ENCODE data around the gene ATP10A. TPM values are rescaled to one million over a fixed set of nuclear protein-coding genes. Genes with fewer than 3 reads are reported as not detected.

Gene ATP10A
- total RNA-seq, 1 donor from 2014 or later: not detected

- DNase-seq: no peak
- no peak for TF ChIP-seq CTCF (IDR thresholded peaks at IDR 0.05; ENCODE audit: partially characterized antibody, unreplicated experiment)
- no peaks in the 10 kb centered on the region for H3K36me3 Mint-ChIP-seq (ENCODE audit: unreplicated experiment)
- no peak overlapping the region for H3K27ac Mint-ChIP-seq (ENCODE audit: unreplicated experiment)
- no peak overlapping the region for H3K4me3 Mint-ChIP-seq (ENCODE audit: unreplicated experiment)
- peaks cover 3% of the 10 kb centered on the region for H3K9me3 Mint-ChIP-seq (ENCODE audit: unreplicated experiment)
- peaks cover 8% of the 10 kb centered on the region for H3K4me1 Mint-ChIP-seq (ENCODE audit: low read depth, unreplicated experiment)
- H3K27me3 Mint-ChIP-seq (ENCODE audit: unreplicated experiment): peaks cover 3% of the 10 kb centered on the region
Measured at GRCh38 chr15:25778161-25778560, 85.0 kb downstream of the ATP10A start.

DNA sequence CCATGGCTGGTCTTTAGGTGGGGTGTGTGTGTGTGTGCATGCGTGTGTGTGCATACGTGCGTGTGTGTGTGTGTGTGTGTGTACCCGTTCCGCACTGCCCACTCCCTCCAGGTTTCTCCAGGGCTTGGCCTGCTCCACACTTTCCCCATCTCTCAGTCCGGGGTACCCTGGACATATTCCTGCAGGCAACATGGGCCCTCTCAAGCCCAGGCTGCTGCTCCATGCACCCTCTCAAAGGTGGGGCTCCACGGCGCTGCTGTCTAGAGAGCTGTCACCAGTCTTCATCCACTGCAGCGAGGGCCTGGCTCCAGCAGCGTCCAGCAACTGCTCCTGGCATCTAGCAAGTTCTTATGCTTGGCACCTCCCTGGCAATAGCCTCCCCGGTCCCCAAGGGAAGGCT, 86.1 kb downstream of the ATP10A start:
- H3K9me3 Mint-ChIP-seq (ENCODE audit: unreplicated experiment): peaks cover 3% of the 10 kb centered on the region
- H3K36me3 Mint-ChIP-seq (ENCODE audit: unreplicated experiment): no peaks in the 10 kb centered on the region
- peaks cover 3% of the 10 kb centered on the region for H3K27me3 Mint-ChIP-seq (ENCODE audit: unreplicated experiment)
- H3K4me3 Mint-ChIP-seq (ENCODE audit: unreplicated experiment): no peak overlapping the region
- TF ChIP-seq CTCF (IDR thresholded peaks at IDR 0.05; ENCODE audit: partially characterized antibody, unreplicated experiment): no peak
- no peak for DNase-seq
- H3K4me1 Mint-ChIP-seq (ENCODE audit: low read depth, unreplicated experiment): peaks cover 6% of the 10 kb centered on the region
- H3K27ac Mint-ChIP-seq (ENCODE audit: unreplicated experiment): no peak overlapping the region

DNA sequence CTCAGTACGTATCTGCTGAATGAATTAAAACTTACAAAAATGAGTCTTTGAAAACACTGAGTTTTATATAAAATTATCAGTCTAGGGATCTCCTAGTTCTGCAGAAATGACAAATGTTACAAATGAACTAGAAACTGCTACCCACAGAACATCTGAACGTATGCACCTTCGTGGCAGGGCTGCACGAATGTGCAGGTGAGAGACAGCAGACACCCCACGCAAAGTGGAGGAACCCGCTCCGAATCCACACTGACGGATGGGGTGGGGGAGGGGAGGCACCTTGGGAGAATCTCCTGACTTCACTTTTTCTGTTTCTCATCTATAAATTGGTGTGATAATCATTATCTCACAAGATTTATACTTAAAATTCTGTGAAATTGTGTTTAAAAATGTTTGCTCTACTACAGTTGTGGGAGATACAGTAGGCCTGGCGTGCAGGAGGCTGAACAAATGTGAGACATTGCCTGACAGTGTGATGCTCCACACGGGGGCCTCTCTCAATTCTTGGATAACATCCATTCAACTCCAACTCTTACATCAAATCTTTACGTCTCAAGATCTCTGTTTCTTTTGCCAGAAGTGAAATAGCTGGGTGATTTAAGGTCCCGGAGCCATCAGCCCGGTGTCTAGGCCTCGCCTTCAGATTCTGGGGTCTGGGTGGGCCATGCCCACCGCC, 86.9 kb downstream of the ATP10A start:
- peaks cover 3% of the 10 kb centered on the region for H3K27me3 Mint-ChIP-seq (ENCODE audit: unreplicated experiment)
- H3K4me3 Mint-ChIP-seq (ENCODE audit: unreplicated experiment): no peak overlapping the region

DNA sequence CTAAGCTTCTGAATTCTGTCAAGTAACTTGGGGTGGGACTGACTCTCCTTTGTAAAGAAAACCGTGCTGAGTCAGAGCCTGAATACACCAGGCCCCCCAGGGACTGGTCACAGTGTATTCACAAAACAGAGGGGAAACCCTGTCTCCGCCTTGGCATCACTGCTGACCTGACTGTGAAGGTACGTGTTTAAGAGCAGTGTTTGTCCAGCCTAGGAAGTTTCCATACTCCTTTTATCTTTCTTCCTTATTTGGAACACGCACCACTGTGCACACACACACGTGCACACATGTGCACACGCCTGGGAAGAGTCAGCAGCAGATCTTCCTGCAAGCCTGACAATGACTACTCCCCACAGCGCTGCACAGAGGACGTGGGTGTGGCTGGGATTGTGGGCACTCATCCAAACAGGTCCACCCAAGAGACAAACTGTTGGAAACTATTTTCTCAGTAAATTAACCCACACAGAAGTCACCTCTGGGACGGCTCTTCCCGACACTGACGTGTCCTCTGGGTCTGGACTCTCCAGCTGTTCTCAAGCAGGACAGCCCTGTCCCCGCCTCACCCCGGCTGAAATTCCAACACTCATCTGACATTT, 87.7 kb downstream of the ATP10A start:
- H3K27me3 Mint-ChIP-seq (ENCODE audit: unreplicated experiment): peaks cover 3% of the 10 kb centered on the region
- no peak for TF ChIP-seq CTCF (IDR thresholded peaks at IDR 0.05; ENCODE audit: partially characterized antibody, unreplicated experiment)
- H3K27ac Mint-ChIP-seq (ENCODE audit: unreplicated experiment): no peak overlapping the region
- peaks cover 3% of the 10 kb centered on the region for H3K9me3 Mint-ChIP-seq (ENCODE audit: unreplicated experiment)
- no peaks in the 10 kb centered on the region for H3K36me3 Mint-ChIP-seq (ENCODE audit: unreplicated experiment)
- H3K4me3 Mint-ChIP-seq (ENCODE audit: unreplicated experiment): no peak overlapping the region
- DNase-seq: no peak
- H3K4me1 Mint-ChIP-seq (ENCODE audit: low read depth, unreplicated experiment): peaks cover 6% of the 10 kb centered on the region

More for the DNA sequence above, 86.9 kb downstream of the ATP10A start:
- no peak overlapping the region for H3K27ac Mint-ChIP-seq (ENCODE audit: unreplicated experiment)
- no peak for TF ChIP-seq CTCF (IDR thresholded peaks at IDR 0.05; ENCODE audit: partially characterized antibody, unreplicated experiment)
- no peak for DNase-seq
- H3K4me1 Mint-ChIP-seq (ENCODE audit: low read depth, unreplicated experiment): peaks cover 6% of the 10 kb centered on the region
- H3K9me3 Mint-ChIP-seq (ENCODE audit: unreplicated experiment): peaks cover 3% of the 10 kb centered on the region
- no peaks in the 10 kb centered on the region for H3K36me3 Mint-ChIP-seq (ENCODE audit: unreplicated experiment)

DNA sequence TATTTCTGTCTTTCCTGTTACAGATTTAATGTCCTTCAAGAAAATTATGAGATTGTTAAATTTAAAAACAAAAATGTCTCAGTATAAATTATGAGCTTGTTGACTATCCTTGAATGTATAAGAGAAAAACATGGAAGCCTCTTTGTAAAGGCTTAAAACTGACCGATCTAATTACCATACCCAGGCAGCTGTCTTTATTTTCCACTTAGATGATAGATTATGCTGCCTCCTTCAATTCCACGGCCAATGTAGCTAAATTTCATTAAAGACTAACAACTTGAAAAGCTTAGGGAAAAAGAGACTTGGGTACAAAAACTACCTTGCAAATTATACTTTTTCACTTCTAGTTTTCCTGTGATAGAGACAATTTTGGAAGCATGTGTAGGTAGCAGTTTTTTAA, 88.3 kb downstream of the ATP10A start:
- H3K36me3 Mint-ChIP-seq (ENCODE audit: unreplicated experiment): no peaks in the 10 kb centered on the region
- peaks cover 6% of the 10 kb centered on the region for H3K4me1 Mint-ChIP-seq (ENCODE audit: low read depth, unreplicated experiment)
- H3K9me3 Mint-ChIP-seq (ENCODE audit: unreplicated experiment): peaks cover 3% of the 10 kb centered on the region
- H3K27ac Mint-ChIP-seq (ENCODE audit: unreplicated experiment): no peak overlapping the region
- no peak for DNase-seq
- no peak overlapping the region for H3K4me3 Mint-ChIP-seq (ENCODE audit: unreplicated experiment)
- H3K27me3 Mint-ChIP-seq (ENCODE audit: unreplicated experiment): peaks cover 3% of the 10 kb centered on the region
- TF ChIP-seq CTCF (IDR thresholded peaks at IDR 0.05; ENCODE audit: partially characterized antibody, unreplicated experiment): no peak

Data from glutamatergic neuron (in vitro differentiated cells).